GM12801 (cell line): ENCODE data around the gene KNCN.

ENCODE experiments used
- TF ChIP-seq, protein P1 (sequence below): IDR thresholded peaks from one replicate; pipeline ENCODE4 v1.5.1; 2011; ENCODE audit warnings: control low read depth; ENCODE audit not compliant: insufficient read length; ENCODE audit errors: extremely low read depth

Gene KNCN

DNA sequence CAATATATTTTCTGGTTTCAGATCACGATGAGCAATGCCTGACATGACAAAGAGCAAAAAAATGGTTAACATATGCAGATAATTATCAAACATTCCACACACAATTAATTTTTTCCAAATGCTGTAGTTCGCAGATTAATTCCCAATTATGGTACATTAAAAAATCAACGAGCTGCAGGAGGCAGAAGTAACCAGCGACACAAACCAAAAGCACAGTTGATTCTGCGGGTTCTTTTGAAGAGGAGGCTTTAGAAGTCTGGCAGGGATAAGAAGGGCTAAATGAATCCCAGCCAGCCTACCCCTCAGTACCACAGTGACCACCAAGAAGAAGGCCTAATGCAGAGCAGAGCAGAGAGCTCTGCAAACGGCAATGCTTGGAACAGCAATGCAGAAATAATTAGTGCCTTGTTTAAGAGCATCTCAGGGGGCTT, 17.0 kb upstream of the KNCN start:
- TF ChIP-seq, protein P1, sequence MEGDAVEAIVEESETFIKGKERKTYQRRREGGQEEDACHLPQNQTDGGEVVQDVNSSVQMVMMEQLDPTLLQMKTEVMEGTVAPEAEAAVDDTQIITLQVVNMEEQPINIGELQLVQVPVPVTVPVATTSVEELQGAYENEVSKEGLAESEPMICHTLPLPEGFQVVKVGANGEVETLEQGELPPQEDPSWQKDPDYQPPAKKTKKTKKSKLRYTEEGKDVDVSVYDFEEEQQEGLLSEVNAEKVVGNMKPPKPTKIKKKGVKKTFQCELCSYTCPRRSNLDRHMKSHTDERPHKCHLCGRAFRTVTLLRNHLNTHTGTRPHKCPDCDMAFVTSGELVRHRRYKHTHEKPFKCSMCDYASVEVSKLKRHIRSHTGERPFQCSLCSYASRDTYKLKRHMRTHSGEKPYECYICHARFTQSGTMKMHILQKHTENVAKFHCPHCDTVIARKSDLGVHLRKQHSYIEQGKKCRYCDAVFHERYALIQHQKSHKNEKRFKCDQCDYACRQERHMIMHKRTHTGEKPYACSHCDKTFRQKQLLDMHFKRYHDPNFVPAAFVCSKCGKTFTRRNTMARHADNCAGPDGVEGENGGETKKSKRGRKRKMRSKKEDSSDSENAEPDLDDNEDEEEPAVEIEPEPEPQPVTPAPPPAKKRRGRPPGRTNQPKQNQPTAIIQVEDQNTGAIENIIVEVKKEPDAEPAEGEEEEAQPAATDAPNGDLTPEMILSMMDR = no peak

DNA sequence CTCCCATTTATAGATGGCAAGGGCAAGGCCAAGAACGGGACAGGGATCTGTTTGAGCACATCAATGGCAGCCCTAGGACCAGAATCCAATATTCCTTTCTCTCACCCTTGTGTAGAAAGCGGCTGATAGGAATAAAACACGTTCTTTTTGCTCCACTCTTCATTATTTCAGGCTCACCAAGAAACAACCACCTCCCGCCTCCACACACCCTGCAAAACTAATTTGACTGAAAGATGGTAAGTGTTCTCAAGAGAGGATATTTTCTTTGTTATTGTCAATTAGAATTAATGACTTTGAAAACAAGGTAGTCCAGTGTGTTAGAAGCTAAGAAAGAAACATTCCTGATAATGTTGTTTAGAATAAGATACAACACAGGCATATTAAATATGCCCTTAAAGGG, 11.9 kb upstream of the KNCN start:
- TF ChIP-seq, protein P1 = no peak

DNA sequence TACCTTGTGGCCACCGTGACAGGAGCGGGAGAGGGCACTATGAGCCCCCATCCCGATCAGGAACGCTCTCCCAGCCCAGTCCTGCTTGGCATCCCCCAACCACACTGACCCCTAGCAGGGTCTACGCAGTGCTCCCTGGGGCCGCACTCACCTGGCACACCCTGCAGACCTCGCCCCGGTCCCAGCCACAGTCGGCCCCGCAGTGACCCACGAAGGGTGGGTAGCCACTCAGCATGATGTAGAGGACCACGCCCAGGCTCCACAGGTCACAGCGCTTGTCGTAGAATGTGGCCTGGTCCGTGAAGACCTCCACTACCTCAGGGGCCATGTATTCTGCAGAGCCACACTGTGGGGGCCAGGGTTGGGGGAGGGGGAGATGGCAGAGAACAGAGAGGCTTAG, 11.1 kb upstream of the KNCN start:
- TF ChIP-seq, protein P1 = no peak

DNA sequence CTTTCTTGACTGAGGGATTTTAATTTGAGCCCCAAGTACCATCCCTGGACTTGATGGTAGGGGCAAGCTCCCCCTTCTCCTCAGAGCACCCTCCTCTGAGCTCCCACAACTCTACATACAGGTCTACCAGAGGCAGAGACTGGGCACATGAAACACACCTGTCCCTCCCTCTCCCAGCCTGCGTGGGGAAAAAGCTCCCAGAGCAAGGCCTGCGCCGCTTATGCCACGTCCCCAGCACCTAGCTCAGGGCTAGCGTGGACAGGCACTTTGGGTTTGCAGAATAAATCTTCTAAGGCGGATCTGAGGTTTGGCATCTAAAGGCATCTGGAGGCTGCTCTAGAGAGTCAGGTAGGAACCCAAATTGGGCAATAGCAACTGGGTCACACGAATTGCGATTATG, 7.5 kb upstream of the KNCN start:
- TF ChIP-seq, protein P1 = no peak

DNA sequence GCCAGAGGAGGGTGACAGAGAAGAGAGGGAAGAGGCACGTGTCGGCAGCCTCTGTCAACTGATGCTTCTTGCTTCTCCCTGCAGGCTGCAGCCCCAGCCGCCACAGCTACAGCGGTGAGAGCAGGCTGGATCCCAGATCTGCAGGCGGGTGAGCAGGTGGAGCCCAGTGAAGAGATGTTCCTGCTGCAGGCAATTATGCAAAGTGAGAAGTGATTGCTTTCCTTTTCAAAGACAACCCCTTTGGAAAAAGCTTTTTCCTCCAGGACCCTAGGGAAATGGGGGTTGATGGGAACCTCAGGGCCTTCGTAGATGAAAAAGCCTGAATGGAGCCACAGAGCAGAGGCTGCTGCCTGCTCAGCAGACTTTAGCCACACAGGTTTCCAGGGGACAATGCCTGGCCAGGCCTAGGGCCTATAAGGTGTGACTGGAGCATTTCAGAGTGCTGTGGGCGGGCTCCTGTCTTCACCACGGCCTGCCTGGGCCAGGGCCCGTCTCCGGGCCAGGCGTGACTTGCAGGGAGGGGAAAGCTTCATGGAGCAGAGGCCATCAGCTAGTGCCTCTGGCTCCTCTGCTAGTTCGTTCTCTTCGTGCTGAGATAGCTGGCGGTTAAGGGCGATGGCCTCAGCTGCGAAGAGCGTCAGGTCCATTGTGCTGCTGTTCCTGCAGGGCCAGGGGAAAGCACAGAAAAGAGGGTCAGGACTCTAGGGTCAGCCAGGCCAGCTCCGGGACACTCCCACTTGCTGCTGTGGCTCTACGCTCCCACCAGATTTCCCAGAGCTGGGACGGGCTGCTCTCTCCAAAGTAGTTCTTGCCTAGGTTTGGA, 6.9 kb upstream of the KNCN start:
- TF ChIP-seq, protein P1 = no peak

- TF ChIP-seq, protein P1 = no peak
Observed at GRCh38 chr1:46557403-46557802, 6.0 kb upstream of the KNCN start.

DNA sequence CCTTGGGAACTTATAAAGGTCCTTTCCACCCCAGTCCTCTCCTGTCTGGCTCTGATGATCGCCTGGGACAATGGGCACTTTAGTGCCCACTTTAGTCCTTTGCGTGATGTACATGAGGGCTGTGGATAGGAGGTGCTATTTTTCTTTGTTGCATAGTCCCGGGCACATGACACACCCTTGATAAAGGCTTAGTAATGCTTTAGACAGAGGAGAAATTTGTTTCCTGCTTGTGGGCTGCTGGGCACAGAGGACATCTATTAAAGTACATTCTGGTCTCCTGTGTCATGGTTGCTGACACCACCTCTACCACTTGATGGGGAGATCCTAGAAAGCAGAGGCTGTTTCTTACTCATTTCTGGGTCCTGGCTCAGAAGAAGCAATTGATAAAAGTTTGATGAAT, 5.4 kb upstream of the KNCN start:
- TF ChIP-seq, protein P1 = no peak
